SK-N-SH (cell line): Measurements from ENCODE around the gene ERC2.

Experiments used
- CTCF ChIP-seq: fragments of 200-600 bp; sonication (generic); IDR thresholded peaks from 2 replicates; pipeline ENCODE4 v1.6.1; 2017; ENCODE audit warnings: antibody characterized with exemption, mild to moderate bottlenecking, moderate library complexity
- RFX5 ChIP-seq: IDR thresholded peaks from 2 replicates; pipeline ENCODE4 v1.6.1; 2012; ENCODE audit warnings: mild to moderate bottlenecking, improper control_type of control experiment, low read length

DNA sequence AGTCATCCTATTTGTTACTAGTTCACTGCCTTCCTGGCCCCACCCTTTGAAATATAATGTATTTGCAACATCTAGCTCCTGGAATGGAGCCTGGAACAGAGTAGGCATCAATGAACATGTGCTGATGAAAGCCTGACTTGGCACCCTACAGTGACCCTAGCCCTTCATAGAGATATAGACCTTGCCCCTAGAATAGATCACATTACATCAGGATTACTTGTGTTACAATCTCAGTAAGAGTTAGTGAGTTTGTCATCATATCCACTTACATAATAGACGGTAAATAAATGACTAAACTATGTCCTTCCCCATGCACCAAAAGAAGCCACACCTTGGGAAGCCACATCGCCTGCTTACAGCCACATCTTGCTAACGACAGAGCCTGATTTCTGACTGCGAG is 870.6 kb downstream of the ERC2 start:
- no peak for TF ChIP-seq RFX5
- no peak for TF ChIP-seq CTCF
